HK-2 (cell line): Measurements from ENCODE around the gene MT1G.
"Not testable (repeated sequence)": the region's sequence is repeated elsewhere in the genome, so short reads cannot be mapped to it uniquely, and the experiment has no call there.

Source experiments
- DNase-seq: peaks from one replicate; pipeline ENCODE4 v3.0.0-alpha.2; 2018; ENCODE audit not compliant: unreplicated experiment

The MT1G gene

GRCh38 chr16:56667581-56668571 lies at the start of gene MT1G:
Gene MT1G (minus strand): TSS chr16:56668065. CDS start chr16:56667993, 72 bp downstream.
- DNase-seq = no peak

GRCh38 chr16:56717532-56717931 lies 49.7 kb upstream of the MT1G start:
- DNase-seq = not testable (repeated sequence)

- DNase-seq = no peak
These were observed 48.9 kb upstream of the MT1G start for GRCh38 chr16:56716761-56717160.

- no peak for DNase-seq
These were observed 47.3 kb upstream of the MT1G start for GRCh38 chr16:56715126-56715525.

GRCh38 chr16:56713794-56714193 lies 45.9 kb upstream of the MT1G start:
- DNase-seq = no peak

GRCh38 chr16:56711862-56712261 lies 44.0 kb upstream of the MT1G start:
- no peak for DNase-seq

- DNase-seq = no peak
These were observed 42.4 kb upstream of the MT1G start for GRCh38 chr16:56710181-56710737.

GRCh38 chr16:56709443-56710040 lies 41.7 kb upstream of the MT1G start:
- DNase-seq = no peak

- DNase-seq = no peak
These were observed 40.9 kb upstream of the MT1G start for GRCh38 chr16:56708525-56709442.

- DNase-seq = no peak
These were observed 35.0 kb upstream of the MT1G start for GRCh38 chr16:56702836-56703235.

GRCh38 chr16:56701534-56701933 lies 33.7 kb upstream of the MT1G start:
- DNase-seq = no peak

- DNase-seq = no peak
These were observed 32.8 kb upstream of the MT1G start for GRCh38 chr16:56700631-56701030.

- DNase-seq = no peak
These were observed 32.3 kb upstream of the MT1G start for GRCh38 chr16:56700195-56700594.

- DNase-seq = no peak
These were observed 29.7 kb upstream of the MT1G start for GRCh38 chr16:56697456-56698155.

- DNase-seq = no peak
These were observed 27.4 kb upstream of the MT1G start for GRCh38 chr16:56695246-56695645.

- peak; percentile 87 for DNase-seq
These were observed 24.0 kb upstream of the MT1G start for GRCh38 chr16:56691885-56692284.

GRCh38 chr16:56690420-56691122 lies 22.7 kb upstream of the MT1G start:
- no peak for DNase-seq

- DNase-seq = no peak
These were observed 21.3 kb upstream of the MT1G start for GRCh38 chr16:56689171-56689570.

GRCh38 chr16:56688762-56689161 lies 20.9 kb upstream of the MT1G start:
- no peak for DNase-seq

- DNase-seq = no peak
These were observed 18.9 kb upstream of the MT1G start for GRCh38 chr16:56686758-56687157.
